Measurements from ENCODE around the gene AKAP11.

- TF ChIP-seq, protein P1, sequence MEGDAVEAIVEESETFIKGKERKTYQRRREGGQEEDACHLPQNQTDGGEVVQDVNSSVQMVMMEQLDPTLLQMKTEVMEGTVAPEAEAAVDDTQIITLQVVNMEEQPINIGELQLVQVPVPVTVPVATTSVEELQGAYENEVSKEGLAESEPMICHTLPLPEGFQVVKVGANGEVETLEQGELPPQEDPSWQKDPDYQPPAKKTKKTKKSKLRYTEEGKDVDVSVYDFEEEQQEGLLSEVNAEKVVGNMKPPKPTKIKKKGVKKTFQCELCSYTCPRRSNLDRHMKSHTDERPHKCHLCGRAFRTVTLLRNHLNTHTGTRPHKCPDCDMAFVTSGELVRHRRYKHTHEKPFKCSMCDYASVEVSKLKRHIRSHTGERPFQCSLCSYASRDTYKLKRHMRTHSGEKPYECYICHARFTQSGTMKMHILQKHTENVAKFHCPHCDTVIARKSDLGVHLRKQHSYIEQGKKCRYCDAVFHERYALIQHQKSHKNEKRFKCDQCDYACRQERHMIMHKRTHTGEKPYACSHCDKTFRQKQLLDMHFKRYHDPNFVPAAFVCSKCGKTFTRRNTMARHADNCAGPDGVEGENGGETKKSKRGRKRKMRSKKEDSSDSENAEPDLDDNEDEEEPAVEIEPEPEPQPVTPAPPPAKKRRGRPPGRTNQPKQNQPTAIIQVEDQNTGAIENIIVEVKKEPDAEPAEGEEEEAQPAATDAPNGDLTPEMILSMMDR (conservative IDR thresholded peaks at IDR 0.05; ENCODE audit: low read depth, low read length): no peak
- no peak for TF ChIP-seq EZH2 (IDR thresholded peaks at IDR 0.05; ENCODE audit: low read length, unreplicated experiment)
- no peak for TF ChIP-seq EZH2phosphoT487 (IDR thresholded peaks at IDR 0.05; ENCODE audit: borderline replicate concordance, low read length)
Observed at GRCh38 chr13:42259515-42259914, 12.4 kb upstream of the AKAP11 start.
